H1 (cell line): ENCODE data around the gene MKI67. TPM values are rescaled to one million over a fixed set of nuclear protein-coding genes. Genes with fewer than 3 reads are reported as not detected.

Experiments
- CEBPB ChIP-seq: IDR thresholded peaks from 2 replicates; pipeline ENCODE4 v1.6.1; 2012; ENCODE audit warnings: low read depth, low read length
- CHD1 ChIP-seq: IDR thresholded peaks from 2 replicates; pipeline ENCODE4 v1.6.1; 2012; ENCODE audit warnings: low read depth, low read length, improper control_type of control experiment
- HDAC6 ChIP-seq: IDR thresholded peaks from one replicate; pipeline ENCODE4 v1.7.1; 2012; ENCODE audit warnings: low read depth, mild to moderate bottlenecking, inconsistent platforms, low read length, moderate library complexity
- TAF7 ChIP-seq: optimal IDR thresholded peaks from 2 replicates; pipeline ENCODE3; 2011; ENCODE audit warnings: low read depth, mild to moderate bottlenecking, inconsistent platforms, low read length, moderate library complexity, borderline replicate concordance
- polyA plus RNA-seq, 7 experiments: library from polyadenylated mRNA; depleted of rRNA in 3 of 7; stranded (reverse) in 5 of 7; unstranded in 2 of 7; fragments of >200 nt in 5 of 7; fragments of 200-250 nt in 2 of 7; gene quantifications; 1 replicate in 5 of 7; 2 replicates in 1 of 7; 4 replicates in 1 of 7; pipeline versions ENCODE4 v1.2.1 to v1.2.3, GENCODE V29; 2011 to 2013; ENCODE audit warnings: missing spikeins in 2 of 7, mixed read lengths in 2 of 7
- total RNA-seq: library from RNA; stranded (reverse); fragmentation: NEBNext Ultra II Directional; extraction: Animal tissue kit (Norgen Biotek cat#: 25700); gene quantifications from 2 replicates; pipeline ENCODE4 v1.2.1, GENCODE V29; 2021

The MKI67 gene
- total and polyA plus RNA-seq, 2 of the 8 experiments (the other 6 are each of a cell fraction or from before 2014, with no cell fraction given) = 15.8 to 85.1 TPM

- TF ChIP-seq CEBPB = no peak
- TF ChIP-seq CHD1 = no peak
- no peak for TF ChIP-seq HDAC6
- no peak for TF ChIP-seq TAF7
- TF ChIP-seq, all 59 proteins: peak for 0
These were observed 43.7 kb upstream of the MKI67 start (continued) for GRCh38 chr10:128169811-128170379.
